HepG2 (cell line): Measurements from ENCODE around the gene TCF19. TPM values are rescaled to one million over a fixed set of nuclear protein-coding genes. Genes with fewer than 3 reads are reported as not detected.

ENCODE experiments used
- ATAC-seq: fragments of 200-7000 bp; cut with Tn5 transposase; 3 replicates; pipeline ENCODE4 v1.9.1; 2020; ENCODE audit warnings: mild to moderate bottlenecking, moderate library complexity
- BruUV-seq: library from RNA; stranded (reverse); fragments of 400-500 nt; replicated peaks from 2 replicates; lab custom pipeline; 2021; lab: Mats Ljungman, UMichigan
- CTCF ChIA-PET: fragments of 300-600 bp; formaldehyde crosslinking; extraction: SDS; loops from one replicate; lab custom pipeline; 2021; ENCODE audit warnings: low total read pairs, inconsistent platforms, low intra/inter-chr PET ratio; lab: Yijun Ruan, JAX
- POLR2A ChIA-PET: fragments of 350-600 bp; sonication (Branson Sonifier 250); formaldehyde crosslinking; loops from one replicate; lab custom pipeline; 2020; ENCODE audit warnings: antibody characterized with exemption, inconsistent platforms; lab: Yijun Ruan, JAX
- DNase-seq: peaks from one replicate; pipeline ENCODE4 v3.0.0-alpha.2; 2015; ENCODE audit warnings: low spot score
- FAIRE-seq: peaks from 3 replicates; lab custom pipeline; 2011; peaks lifted over from hg19 to GRCh38; lab: Jason Lieb, UNC
- H2AFZ ChIP-seq: one replicate; pipeline ENCODE4 v1.6.1; 2011; ENCODE audit warnings: low read length, inconsistent platforms
- H3K27ac ChIP-seq: fragments of 300-600 bp; 3 replicates; pipeline ENCODE4 v1.8.0; 2011; ENCODE audit warnings: mixed run types, mild to moderate bottlenecking, mixed read lengths, low read length, inconsistent platforms; ENCODE audit not compliant: insufficient read depth; ENCODE audit errors: extremely low read length
- H3K27me3 ChIP-seq, 2 experiments: fragments of 200-600 bp in 1 of 2; 2 replicates in 1 of 2; 3 replicates in 1 of 2; pipeline versions ENCODE4 v1.6.0 to v1.8.0; 2011; ENCODE audit warnings: low read length in 2 of 2, mild to moderate bottlenecking in 2 of 2, moderate library complexity in 2 of 2, inconsistent platforms in 1 of 2; ENCODE audit not compliant: insufficient read depth in 2 of 2, control insufficient read depth in 1 of 2
- H3K36me3 ChIP-seq, 2 experiments: fragments of 200-600 bp in 1 of 2; replicated peaks in 1 of 2; 2 replicates in 1 of 2; 3 replicates in 1 of 2; pipeline versions ENCODE4 v1.5.1 to v1.8.0; 2011; ENCODE audit warnings: low read length in 2 of 2, inconsistent platforms in 1 of 2; ENCODE audit not compliant: insufficient read depth in 2 of 2, control insufficient read depth in 1 of 2
- H3K4me1 ChIP-seq: 2 replicates; pipeline ENCODE4 v1.5.1; 2012; ENCODE audit warnings: low read length, inconsistent platforms; ENCODE audit not compliant: insufficient read depth
- H3K4me2 ChIP-seq: 2 replicates; pipeline ENCODE4 v1.6.0; 2011; ENCODE audit warnings: low read depth, low read length, inconsistent platforms
- H3K4me3 ChIP-seq, 3 experiments: fragments of 200-600 bp in 1 of 3; sonication (generic), shearing (Covaris generic) in 1 of 3; replicated peaks in 1 of 3; 2 replicates each; pipeline ENCODE4 v1.5.1; 2011 to 2016; ENCODE audit warnings: low read length in 3 of 3, inconsistent platforms in 2 of 3, low read depth in 2 of 3, mild to moderate bottlenecking in 2 of 3, control low read depth in 1 of 3, mixed read lengths in 1 of 3; ENCODE audit not compliant: insufficient read depth in 1 of 3
- H3K79me2 ChIP-seq: one replicate; pipeline ENCODE4 v1.6.1; 2011; ENCODE audit warnings: low read length, inconsistent platforms; ENCODE audit not compliant: insufficient read depth
- H3K9ac ChIP-seq: 2 replicates; pipeline ENCODE4 v1.6.0; 2011; ENCODE audit warnings: mild to moderate bottlenecking, low read depth, low read length, inconsistent platforms; ENCODE audit not compliant: insufficient read depth
- H3K9me3 ChIP-seq: 2 replicates; pipeline ENCODE4 v1.5.1; 2012; ENCODE audit warnings: mild to moderate bottlenecking, low read length
- H4K20me1 ChIP-seq: 2 replicates; pipeline ENCODE4 v1.6.0; 2011; ENCODE audit warnings: inconsistent platforms, mild to moderate bottlenecking, low read length, moderate library complexity; ENCODE audit not compliant: insufficient read depth
- CBX1 ChIP-seq: IDR thresholded peaks from one replicate; pipeline ENCODE4 v1.6.1; 2016; ENCODE audit warnings: antibody characterized with exemption, low read depth
- ESRRA ChIP-seq: sonication (generic); formaldehyde crosslinking; IDR thresholded peaks from 2 replicates; pipeline ENCODE4 v1.5.1; 2020; ENCODE audit warnings: mild to moderate bottlenecking, low read depth, missing genetic modification reagents
- HNF1A ChIP-seq, 2 experiments: sonication (generic) in 1 of 2; formaldehyde crosslinking in 1 of 2; IDR thresholded peaks; 2 replicates each; pipeline versions ENCODE4 v1.4.0 to v1.6.1; 2016 to 2020; ENCODE audit warnings: borderline replicate concordance in 1 of 2, low read depth in 1 of 2, mild to moderate bottlenecking in 1 of 2, missing genetic modification reagents in 1 of 2
- POLR2A ChIP-seq, 2 experiments: IDR thresholded peaks; 2 replicates each; pipeline ENCODE4 v1.6.1; 2011; ENCODE audit warnings: low read depth in 2 of 2, low read length in 2 of 2, mild to moderate bottlenecking in 1 of 2, moderate library complexity in 1 of 2; ENCODE audit not compliant: insufficient read depth in 1 of 2
- TRIM24 ChIP-seq: sonication (generic); formaldehyde crosslinking; IDR thresholded peaks from 2 replicates; pipeline ENCODE4 v1.8.0; 2022; ENCODE audit warnings: mild to moderate bottlenecking, missing genetic modification reagents
- ZNF766 ChIP-seq: sonication (generic); formaldehyde crosslinking; IDR thresholded peaks from 2 replicates; pipeline ENCODE4 v1.5.0; 2020; ENCODE audit warnings: missing genetic modification reagents, borderline replicate concordance
- WGBS: methylation state at CpG from one replicate; pipeline ENCODE4 v1.1.6; 2017; ENCODE audit warnings: low lambda C conversion rate; 5-methylcytosine and 5-hydroxymethylcytosine counted together
- in situ Hi-C: cut with HindIII; loops from 2 replicates; pipeline ENCODE4 v1.10.0; 2017; ENCODE audit warnings: low pct_unique_long_range_greater_than_20kb; ENCODE audit not compliant: extremely low pct_ligation_motif_present
- intact Hi-C: fragments of 100-400 bp; cut with micrococcal nuclease; formaldehyde crosslinking; loops from one replicate; pipeline ENCODE4 v1.10.0; 2022; ENCODE audit not compliant: unreplicated experiment
- polyA plus RNA-seq, 8 experiments: library from polyadenylated mRNA; depleted of rRNA in 3 of 8; stranded (reverse) in 7 of 8; unstranded in 1 of 8; fragments of >200 nt; fragmentation: Illumina TruSeq in 4 of 8; extraction: Trizol in 4 of 8; gene quantifications; 2 replicates each; pipeline versions ENCODE4 v1.2.1 to v1.2.3, GENCODE V29; 2011 to 2016; ENCODE audit warnings: low read depth in 4 of 8, missing spikeins in 1 of 8, mixed read lengths in 1 of 8; ENCODE audit not compliant: insufficient read depth in 1 of 8
- total RNA-seq, 5 experiments: library from RNA; depleted of rRNA; stranded (reverse); fragments of >200 nt; fragmentation: Illumina TruSeq; extraction: Trizol; gene quantifications; 2 replicates each; pipeline ENCODE4 v1.2.3, GENCODE V29; 2016; ENCODE audit warnings: low read depth in 1 of 5
- TF ChIP-seq, protein P1 (sequence below): IDR thresholded peaks from 2 replicates; pipeline ENCODE4 v1.6.1; 2012; ENCODE audit warnings: low read length, improper control_type of control experiment

Gene TCF19
- total and polyA plus RNA-seq, 2 of the 13 experiments (the other 11 are each of a cell fraction or from before 2014, with no cell fraction given) = 4.9 to 22.2 TPM

GRCh38 chr6:31118178-31118577 is 40.2 kb upstream of the TCF19 start:
- WGBS = 0% methylated on average over 5 of the region's 7 CpGs
- H3K4me2 ChIP-seq = no peak overlapping the region
- ATAC-seq = no peak
- no peak for FAIRE-seq
- no peak overlapping the region for H3K4me3 ChIP-seq
- H2AFZ ChIP-seq = no peak overlapping the region
- no peaks in the 10 kb centered on the region for H4K20me1 ChIP-seq
- DNase-seq = no peak
- no peak for TF ChIP-seq CBX1
- TF ChIP-seq, all 625 proteins: peak for 0
- Histone ChIP-seq H3K27ac (no peak overlapping the region), H3K4me1 (peaks cover 7% of the 10 kb centered on the region), H3K27me3 (peaks cover 4 to 68% of the 10 kb centered on the region in 2 experiments; a peak in 4 of 5 replicates), H3K9me3 (no peaks in the 10 kb centered on the region), H3K9ac (no peak overlapping the region), H3K79me2 (no peaks in the 10 kb centered on the region), H3K36me3 (no peaks in the 10 kb centered on the region)
- in situ Hi-C loops (no loop called here), intact Hi-C loops (no loop called here)
- BruUV-seq = no TSS peak
- ChIA-PET CTCF (no interaction called here), POLR2A (no interaction called here)

- H2AFZ ChIP-seq = no peak within 1 kb of the TSS
- no peaks in the 10 kb centered on the region for H3K9me3 ChIP-seq
- no peak for DNase-seq
- H3K79me2 ChIP-seq = no peaks in the 10 kb centered on the region
- TF ChIP-seq POLR2A (IDR thresholded peaks at IDR 0.05; ENCODE audit: insufficient read depth in 1 of 2, low read depth in 2 of 2, low read length in 2 of 2) = no peak
- TF ChIP-seq ZNF766 (CRISPR knock-in tag) = no peak
- TF ChIP-seq, protein P1, sequence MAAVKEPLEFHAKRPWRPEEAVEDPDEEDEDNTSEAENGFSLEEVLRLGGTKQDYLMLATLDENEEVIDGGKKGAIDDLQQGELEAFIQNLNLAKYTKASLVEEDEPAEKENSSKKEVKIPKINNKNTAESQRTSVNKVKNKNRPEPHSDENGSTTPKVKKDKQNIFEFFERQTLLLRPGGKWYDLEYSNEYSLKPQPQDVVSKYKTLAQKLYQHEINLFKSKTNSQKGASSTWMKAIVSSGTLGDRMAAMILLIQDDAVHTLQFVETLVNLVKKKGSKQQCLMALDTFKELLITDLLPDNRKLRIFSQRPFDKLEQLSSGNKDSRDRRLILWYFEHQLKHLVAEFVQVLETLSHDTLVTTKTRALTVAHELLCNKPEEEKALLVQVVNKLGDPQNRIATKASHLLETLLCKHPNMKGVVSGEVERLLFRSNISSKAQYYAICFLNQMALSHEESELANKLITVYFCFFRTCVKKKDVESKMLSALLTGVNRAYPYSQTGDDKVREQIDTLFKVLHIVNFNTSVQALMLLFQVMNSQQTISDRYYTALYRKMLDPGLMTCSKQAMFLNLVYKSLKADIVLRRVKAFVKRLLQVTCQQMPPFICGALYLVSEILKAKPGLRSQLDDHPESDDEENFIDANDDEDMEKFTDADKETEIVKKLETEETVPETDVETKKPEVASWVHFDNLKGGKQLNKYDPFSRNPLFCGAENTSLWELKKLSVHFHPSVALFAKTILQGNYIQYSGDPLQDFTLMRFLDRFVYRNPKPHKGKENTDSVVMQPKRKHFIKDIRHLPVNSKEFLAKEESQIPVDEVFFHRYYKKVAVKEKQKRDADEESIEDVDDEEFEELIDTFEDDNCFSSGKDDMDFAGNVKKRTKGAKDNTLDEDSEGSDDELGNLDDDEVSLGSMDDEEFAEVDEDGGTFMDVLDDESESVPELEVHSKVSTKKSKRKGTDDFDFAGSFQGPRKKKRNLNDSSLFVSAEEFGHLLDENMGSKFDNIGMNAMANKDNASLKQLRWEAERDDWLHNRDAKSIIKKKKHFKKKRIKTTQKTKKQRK = no peak
- no peak for TF ChIP-seq ESRRA (CRISPR knock-in tag)
- TF ChIP-seq TRIM24 (CRISPR knock-in tag) = no peak
- TF ChIP-seq HNF1A (IDR thresholded peaks at IDR 0.05; ENCODE audit: low read depth) = no peak
- no peak for TF ChIP-seq HNF1A (CRISPR knock-in tag; IDR thresholded peaks at IDR 0.05; ENCODE audit: borderline replicate concordance)
- FAIRE-seq = no peak
- no peak within 1 kb of the TSS for H3K27ac ChIP-seq
- in situ Hi-C loops (no loop called here), intact Hi-C loops (no loop called here)
- ChIA-PET CTCF (no interaction called here), POLR2A (no interaction called here)
- H3K9ac ChIP-seq = no peak within 1 kb of the TSS
- H3K4me2 ChIP-seq = no peak within 1 kb of the TSS
- ATAC-seq = no peak
- H4K20me1 ChIP-seq = no peaks in the 10 kb centered on the region
- no peaks in the 10 kb centered on the region for H3K36me3 ChIP-seq
- H3K4me1 ChIP-seq = peaks cover 7% of the 10 kb centered on the region
- WGBS = 39% methylated on average over 17 of the region's 26 CpGs
- peaks cover 4 to 70% of the 10 kb centered on the region in 2 experiments; a peak in 4 of 5 replicates for H3K27me3 ChIP-seq
- BruUV-seq = no TSS peak
- H3K4me3 ChIP-seq = no peak within 1 kb of the TSS
Measured at GRCh38 chr6:31120151-31120915, 38.1 kb upstream of the TCF19 start, which contains the start of gene CDSN. Gene CDSN (minus strand): TSS chr6:31120446. CDS start chr6:31120419, 27 bp downstream.
